ENCODE results near the gene RNU6-9.

DNA sequence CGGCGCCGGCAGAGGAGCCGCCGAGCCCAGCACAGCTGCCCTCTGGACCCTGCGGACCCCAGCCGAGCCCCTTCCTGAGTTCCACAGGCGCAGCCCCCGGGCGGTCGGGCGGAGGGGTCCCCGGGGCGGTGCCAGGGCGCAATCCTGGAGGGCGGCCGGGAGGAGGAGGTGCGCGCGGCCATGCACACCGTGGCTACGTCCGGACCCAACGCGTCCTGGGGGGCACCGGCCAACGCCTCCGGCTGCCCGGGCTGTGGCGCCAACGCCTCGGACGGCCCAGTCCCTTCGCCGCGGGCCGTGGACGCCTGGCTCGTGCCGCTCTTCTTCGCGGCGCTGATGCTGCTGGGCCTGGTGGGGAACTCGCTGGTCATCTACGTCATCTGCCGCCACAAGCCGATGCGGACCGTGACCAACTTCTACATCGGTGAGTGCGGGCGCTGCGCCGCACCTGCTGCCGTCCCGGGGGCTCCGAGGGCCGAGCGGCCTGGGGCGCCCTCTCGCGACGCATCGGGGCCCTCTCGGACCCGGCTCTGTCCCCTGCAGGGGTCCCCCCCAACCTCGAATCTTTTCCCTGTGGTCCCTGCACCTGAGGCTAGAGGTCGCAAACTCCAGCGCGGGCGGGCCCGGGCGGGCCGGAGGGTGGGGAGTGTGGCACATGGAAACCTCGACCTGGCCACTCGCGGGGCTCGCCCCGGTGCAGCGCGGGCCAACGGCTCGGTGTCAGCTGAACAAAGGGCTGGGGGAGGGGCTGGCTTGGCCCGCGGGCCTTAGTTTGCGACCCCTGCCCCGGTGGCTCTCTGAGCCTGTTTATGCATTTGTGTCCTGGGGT is 24.3 kb downstream of the RNU6-9 start, which contains the start of gene KISS1R:
- no peak for TF ChIP-seq EZH2phosphoT487 (IDR thresholded peaks at IDR 0.05; ENCODE audit: insufficient read depth, low read depth)
- no peak for TF ChIP-seq EZH2 (IDR thresholded peaks at IDR 0.05; ENCODE audit: insufficient read depth, poor library complexity, severe bottlenecking)
